Measurements from ENCODE around the gene PLCG1. TPM values are rescaled to one million over a fixed set of nuclear protein-coding genes. Genes with fewer than 3 reads are reported as not detected.
A peak's percentile ranks its signal among the peaks of the same experiment; 100 is the strongest.

The PLCG1 gene
- total RNA-seq, 1 donor from 2014 or later, result 94.0 TPM

- Histone ChIP-seq H3K27ac (peak overlapping the region; percentile 68), H3K36me3 (peaks cover 69% of the 10 kb centered on the region), H3K4me3 (no peak overlapping the region), H3K27me3 (ENCODE audit: low read depth) (no peaks in the 10 kb centered on the region), H3K9me3 (no peaks in the 10 kb centered on the region), H3K4me1 (peaks cover 49% of the 10 kb centered on the region)
- DNase-seq (no peak), ATAC-seq (no peak)
- intact Hi-C loops (cut with DNase I), result no loop called here
- TF ChIP-seq, protein P1, sequence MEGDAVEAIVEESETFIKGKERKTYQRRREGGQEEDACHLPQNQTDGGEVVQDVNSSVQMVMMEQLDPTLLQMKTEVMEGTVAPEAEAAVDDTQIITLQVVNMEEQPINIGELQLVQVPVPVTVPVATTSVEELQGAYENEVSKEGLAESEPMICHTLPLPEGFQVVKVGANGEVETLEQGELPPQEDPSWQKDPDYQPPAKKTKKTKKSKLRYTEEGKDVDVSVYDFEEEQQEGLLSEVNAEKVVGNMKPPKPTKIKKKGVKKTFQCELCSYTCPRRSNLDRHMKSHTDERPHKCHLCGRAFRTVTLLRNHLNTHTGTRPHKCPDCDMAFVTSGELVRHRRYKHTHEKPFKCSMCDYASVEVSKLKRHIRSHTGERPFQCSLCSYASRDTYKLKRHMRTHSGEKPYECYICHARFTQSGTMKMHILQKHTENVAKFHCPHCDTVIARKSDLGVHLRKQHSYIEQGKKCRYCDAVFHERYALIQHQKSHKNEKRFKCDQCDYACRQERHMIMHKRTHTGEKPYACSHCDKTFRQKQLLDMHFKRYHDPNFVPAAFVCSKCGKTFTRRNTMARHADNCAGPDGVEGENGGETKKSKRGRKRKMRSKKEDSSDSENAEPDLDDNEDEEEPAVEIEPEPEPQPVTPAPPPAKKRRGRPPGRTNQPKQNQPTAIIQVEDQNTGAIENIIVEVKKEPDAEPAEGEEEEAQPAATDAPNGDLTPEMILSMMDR (IDR thresholded peaks at IDR 0.05), result no peak
Observed at GRCh38 chr20:41175201-41175651, 37.9 kb downstream of the PLCG1 start.

- DNase-seq (no peak), ATAC-seq (no peak)
- H3K9me3 ChIP-seq, result no peaks in the 10 kb centered on the region
- H3K4me1 ChIP-seq, result peaks cover 55% of the 10 kb centered on the region
- peak overlapping the region; percentile 68 for H3K27ac ChIP-seq
- TF ChIP-seq, protein P1 (IDR thresholded peaks at IDR 0.05), result no peak
- H3K4me3 ChIP-seq, result no peak overlapping the region
- intact Hi-C loops (cut with DNase I), result no loop called here
- peaks cover 63% of the 10 kb centered on the region for H3K36me3 ChIP-seq
- no peaks in the 10 kb centered on the region for H3K27me3 ChIP-seq (ENCODE audit: low read depth)
Observed at GRCh38 chr20:41175727-41176330, 38.5 kb downstream of the PLCG1 start.

- intact Hi-C loops (cut with DNase I), result no loop called here
- ATAC-seq (no peak), DNase-seq (no peak)
- no peaks in the 10 kb centered on the region for H3K9me3 ChIP-seq
- TF ChIP-seq, protein P1 (IDR thresholded peaks at IDR 0.05), result no peak
- no peak overlapping the region for H3K4me3 ChIP-seq
- H3K36me3 ChIP-seq, result peaks cover 52% of the 10 kb centered on the region
- no peaks in the 10 kb centered on the region for H3K27me3 ChIP-seq (ENCODE audit: low read depth)
- peak overlapping the region; percentile 53 for H3K27ac ChIP-seq
- H3K4me1 ChIP-seq, result peaks cover 51% of the 10 kb centered on the region
Observed at GRCh38 chr20:41176711-41177552, 39.6 kb downstream of the PLCG1 start.

GRCh38 chr20:41177636-41178035 is 40.3 kb downstream of the PLCG1 start:
- peak; percentile 47 to 74 for ATAC-seq
- intact Hi-C loops (cut with DNase I), result no loop called here
- DNase-seq, result no peak

DNA sequence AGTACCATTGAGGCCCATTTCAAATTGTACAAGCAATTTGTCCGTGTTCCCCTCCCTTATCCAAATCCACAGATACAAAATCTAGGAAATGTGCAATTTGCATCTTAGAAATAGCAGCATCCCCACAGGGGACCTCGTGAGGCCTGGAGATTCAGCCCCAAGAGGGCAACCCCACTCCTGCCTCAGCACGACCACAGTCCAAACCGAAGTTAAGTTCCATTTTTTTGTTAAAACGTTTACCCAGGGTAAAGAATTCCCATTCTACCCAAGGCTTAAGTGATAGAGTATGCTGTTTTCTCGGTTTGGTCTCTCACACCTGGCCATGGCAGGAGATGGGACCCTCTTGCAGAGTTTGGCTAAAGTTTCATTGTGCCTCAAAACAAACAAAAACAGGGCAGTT is 41.2 kb downstream of the PLCG1 start:
- peaks cover 35% of the 10 kb centered on the region for H3K4me1 ChIP-seq
- TF ChIP-seq, protein P1 (IDR thresholded peaks at IDR 0.05), result no peak
- H3K4me3 ChIP-seq, result no peak overlapping the region
- intact Hi-C loops (cut with DNase I), result no loop called here
- peak overlapping the region; percentile 25 for H3K27ac ChIP-seq
- DNase-seq, result no peak
- H3K27me3 ChIP-seq (ENCODE audit: low read depth), result no peaks in the 10 kb centered on the region
- H3K36me3 ChIP-seq, result peaks cover 52% of the 10 kb centered on the region
- ATAC-seq, result no peak
- H3K9me3 ChIP-seq, result no peaks in the 10 kb centered on the region

More at GRCh38 chr20:41177636-41178035, 40.3 kb downstream of the PLCG1 start:
- peaks cover 52% of the 10 kb centered on the region for H3K36me3 ChIP-seq
- no peaks in the 10 kb centered on the region for H3K27me3 ChIP-seq (ENCODE audit: low read depth)
- H3K27ac ChIP-seq, result peak overlapping the region; percentile 53
- no peak overlapping the region for H3K4me3 ChIP-seq
- H3K9me3 ChIP-seq, result no peaks in the 10 kb centered on the region
- peaks cover 44% of the 10 kb centered on the region for H3K4me1 ChIP-seq
- TF ChIP-seq, protein P1 (IDR thresholded peaks at IDR 0.05), result no peak

All from lower lobe of right lung (tissue), 2 donors.